Neural cell (in vitro differentiated cells): ENCODE data around the gene HERC2. TPM values are rescaled to one million over a fixed set of nuclear protein-coding genes. Genes with fewer than 3 reads are reported as not detected.
"Not testable (repeated sequence)": the region's sequence is repeated elsewhere in the genome, so short reads cannot be mapped to it uniquely, and the experiment has no call there.

ENCODE experiments used
- H2AFZ ChIP-seq: fragments of 200-600, 300-800 bp; sonication (generic), shearing (Covaris generic); 2 replicates; pipeline ENCODE4 v1.6.0; 2014; ENCODE audit warnings: low read depth, mild to moderate bottlenecking, antibody characterized with exemption, low read length, moderate library complexity
- H3F3A ChIP-seq: fragments of 200-600 bp; shearing (Covaris generic); 2 replicates; pipeline ENCODE4 v1.6.1; 2016; ENCODE audit warnings: mild to moderate bottlenecking, moderate library complexity, mixed read lengths, antibody characterized with exemption, low read length; ENCODE audit not compliant: insufficient read depth, poor library complexity, severe bottlenecking
- H3K27ac ChIP-seq: fragments of 200-600, 300-800 bp; sonication (generic), shearing (Covaris generic); 2 replicates; pipeline ENCODE4 v1.5.1; 2014; ENCODE audit warnings: mild to moderate bottlenecking, low read length, moderate library complexity
- H3K27me3 ChIP-seq: fragments of 300-800, 200-600 bp; sonication (generic), shearing (Covaris generic); 2 replicates; pipeline ENCODE4 v1.6.0; 2014; ENCODE audit warnings: mild to moderate bottlenecking, low read depth, low read length, moderate library complexity; ENCODE audit not compliant: insufficient read depth
- H3K36me3 ChIP-seq: fragments of 300-800, 200-600 bp; sonication (generic), shearing (Covaris generic); 2 replicates; pipeline ENCODE4 v1.5.1; 2014; ENCODE audit warnings: mild to moderate bottlenecking, antibody characterized with exemption, low read length, moderate library complexity; ENCODE audit not compliant: insufficient read depth
- H3K4me2 ChIP-seq: fragments of 300-800, 200-600 bp; sonication (generic), shearing (Covaris generic); 2 replicates; pipeline ENCODE4 v1.6.0; 2014; ENCODE audit warnings: mild to moderate bottlenecking, low read length
- H3K4me3 ChIP-seq: fragments of 300-800, 200-600 bp; sonication (generic), shearing (Covaris generic); 2 replicates; pipeline ENCODE4 v1.5.1; 2014; ENCODE audit warnings: mild to moderate bottlenecking, low read length, moderate library complexity
- H3K79me2 ChIP-seq: fragments of 200-600 bp; shearing (Covaris generic); replicated peaks from 2 replicates; pipeline ENCODE4 v1.6.0; 2014; ENCODE audit warnings: mild to moderate bottlenecking, low read length, moderate library complexity; ENCODE audit not compliant: insufficient read depth
- H3K9ac ChIP-seq: fragments of 300-800, 200-600 bp; sonication (generic), shearing (Covaris generic); 2 replicates; pipeline ENCODE4 v1.6.1; 2016; ENCODE audit warnings: mild to moderate bottlenecking, low read length, mixed read lengths
- H3K9me2 ChIP-seq: fragments of 200-600 bp; shearing (Covaris generic); 2 replicates; pipeline ENCODE4 v1.6.1; 2016; ENCODE audit warnings: mild to moderate bottlenecking, low read length, mixed read lengths; ENCODE audit not compliant: insufficient read depth
- H3K9me3 ChIP-seq: fragments of 200-600, 300-800 bp; sonication (generic), shearing (Covaris generic); 2 replicates; pipeline ENCODE4 v1.6.1; 2016; ENCODE audit warnings: mild to moderate bottlenecking, mixed run types, low read length, moderate library complexity, mixed read lengths
- H4K20me1 ChIP-seq: fragments of 200-600 bp; shearing (Covaris generic); 2 replicates; pipeline ENCODE4 v1.6.1; 2016; ENCODE audit warnings: mild to moderate bottlenecking, mixed run types; ENCODE audit not compliant: insufficient read depth
- EZH2 ChIP-seq: fragments of 200-600, 300-800 bp; shearing (Covaris generic), sonication (generic); IDR thresholded peaks from 2 replicates; pipeline ENCODE4 v1.6.1; 2014; ENCODE audit warnings: antibody characterized with exemption, low read length, borderline replicate concordance, mild to moderate bottlenecking; ENCODE audit not compliant: insufficient read depth, poor library complexity, severe bottlenecking
- MXI1 ChIP-seq: fragments of 450-650 bp; conservative IDR thresholded peaks from 2 replicates; pipeline ENCODE4 v1.6.1; 2014; ENCODE audit warnings: antibody characterized with exemption, mild to moderate bottlenecking; ENCODE audit not compliant: poor library complexity, severe bottlenecking
- POLR2AphosphoS5 ChIP-seq: IDR thresholded peaks from 2 replicates; pipeline ENCODE4 v1.6.1; 2012
- RAD21 ChIP-seq: fragments of 450-650 bp; conservative IDR thresholded peaks from 2 replicates; pipeline ENCODE4 v1.6.1; 2014; ENCODE audit warnings: antibody characterized with exemption, mild to moderate bottlenecking, moderate library complexity
- SMC3 ChIP-seq: fragments of 450-650 bp; conservative IDR thresholded peaks from 2 replicates; pipeline ENCODE4 v1.6.1; 2014; ENCODE audit warnings: antibody characterized with exemption, mild to moderate bottlenecking, moderate library complexity; ENCODE audit not compliant: poor library complexity
- TAF1 ChIP-seq: IDR thresholded peaks from 2 replicates; pipeline ENCODE4 v1.6.1; 2012; ENCODE audit warnings: low read depth
- polyA plus RNA-seq: library from polyadenylated mRNA; depleted of rRNA; stranded (reverse); fragments of >200 nt; gene quantifications from 2 replicates; pipeline ENCODE4 v1.2.3, GENCODE V29; 2014
- TF ChIP-seq, protein P1 (sequence below): IDR thresholded peaks from 2 replicates; pipeline ENCODE4 v1.6.1; 2012; ENCODE audit warnings: borderline replicate concordance
- TF ChIP-seq, protein P2 (sequence below): fragments of 450-650 bp; IDR thresholded peaks from 2 replicates; pipeline ENCODE4 v1.5.1; 2014; ENCODE audit warnings: antibody characterized with exemption, mild to moderate bottlenecking, moderate library complexity; ENCODE audit not compliant: poor library complexity, severe bottlenecking

HERC2 gene
- polyA plus RNA-seq, 1 donor from 2014 or later, result 47.3 TPM

DNA sequence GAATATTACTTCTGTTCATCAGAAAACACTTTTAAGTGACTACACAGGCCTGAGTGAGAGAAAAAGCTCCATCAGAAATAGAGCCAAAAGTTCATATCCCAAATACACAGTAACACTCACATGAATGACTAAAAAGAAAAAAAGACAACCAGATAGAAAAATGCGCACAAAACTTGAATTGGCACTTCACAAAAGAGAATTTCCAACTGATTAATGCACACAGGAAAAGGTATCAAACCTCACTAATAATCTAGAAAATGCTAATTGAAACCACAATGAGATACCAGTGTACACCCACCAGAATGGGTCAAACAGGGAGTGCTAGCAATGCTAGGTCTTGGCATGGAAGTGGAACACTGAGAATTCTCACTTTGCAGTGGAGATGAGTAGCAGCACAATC lies 78.6 kb downstream of the HERC2 start:
- H2AFZ ChIP-seq, result no peak overlapping the region
- peaks cover 33% of the 10 kb centered on the region for H3K36me3 ChIP-seq
- no peaks in the 10 kb centered on the region for H4K20me1 ChIP-seq
- H3K4me3 ChIP-seq, result no peak overlapping the region
- H3K9me3 ChIP-seq, result peaks cover 4% of the 10 kb centered on the region
- no peaks in the 10 kb centered on the region for H3K9me2 ChIP-seq
- H3F3A ChIP-seq, result no peaks in the 10 kb centered on the region
- no peak overlapping the region for H3K27ac ChIP-seq
- TF ChIP-seq RAD21, result no peak
- TF ChIP-seq SMC3, result no peak
- TF ChIP-seq, protein P1, sequence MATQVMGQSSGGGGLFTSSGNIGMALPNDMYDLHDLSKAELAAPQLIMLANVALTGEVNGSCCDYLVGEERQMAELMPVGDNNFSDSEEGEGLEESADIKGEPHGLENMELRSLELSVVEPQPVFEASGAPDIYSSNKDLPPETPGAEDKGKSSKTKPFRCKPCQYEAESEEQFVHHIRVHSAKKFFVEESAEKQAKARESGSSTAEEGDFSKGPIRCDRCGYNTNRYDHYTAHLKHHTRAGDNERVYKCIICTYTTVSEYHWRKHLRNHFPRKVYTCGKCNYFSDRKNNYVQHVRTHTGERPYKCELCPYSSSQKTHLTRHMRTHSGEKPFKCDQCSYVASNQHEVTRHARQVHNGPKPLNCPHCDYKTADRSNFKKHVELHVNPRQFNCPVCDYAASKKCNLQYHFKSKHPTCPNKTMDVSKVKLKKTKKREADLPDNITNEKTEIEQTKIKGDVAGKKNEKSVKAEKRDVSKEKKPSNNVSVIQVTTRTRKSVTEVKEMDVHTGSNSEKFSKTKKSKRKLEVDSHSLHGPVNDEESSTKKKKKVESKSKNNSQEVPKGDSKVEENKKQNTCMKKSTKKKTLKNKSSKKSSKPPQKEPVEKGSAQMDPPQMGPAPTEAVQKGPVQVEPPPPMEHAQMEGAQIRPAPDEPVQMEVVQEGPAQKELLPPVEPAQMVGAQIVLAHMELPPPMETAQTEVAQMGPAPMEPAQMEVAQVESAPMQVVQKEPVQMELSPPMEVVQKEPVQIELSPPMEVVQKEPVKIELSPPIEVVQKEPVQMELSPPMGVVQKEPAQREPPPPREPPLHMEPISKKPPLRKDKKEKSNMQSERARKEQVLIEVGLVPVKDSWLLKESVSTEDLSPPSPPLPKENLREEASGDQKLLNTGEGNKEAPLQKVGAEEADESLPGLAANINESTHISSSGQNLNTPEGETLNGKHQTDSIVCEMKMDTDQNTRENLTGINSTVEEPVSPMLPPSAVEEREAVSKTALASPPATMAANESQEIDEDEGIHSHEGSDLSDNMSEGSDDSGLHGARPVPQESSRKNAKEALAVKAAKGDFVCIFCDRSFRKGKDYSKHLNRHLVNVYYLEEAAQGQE, result no peak
- TF ChIP-seq, protein P2, sequence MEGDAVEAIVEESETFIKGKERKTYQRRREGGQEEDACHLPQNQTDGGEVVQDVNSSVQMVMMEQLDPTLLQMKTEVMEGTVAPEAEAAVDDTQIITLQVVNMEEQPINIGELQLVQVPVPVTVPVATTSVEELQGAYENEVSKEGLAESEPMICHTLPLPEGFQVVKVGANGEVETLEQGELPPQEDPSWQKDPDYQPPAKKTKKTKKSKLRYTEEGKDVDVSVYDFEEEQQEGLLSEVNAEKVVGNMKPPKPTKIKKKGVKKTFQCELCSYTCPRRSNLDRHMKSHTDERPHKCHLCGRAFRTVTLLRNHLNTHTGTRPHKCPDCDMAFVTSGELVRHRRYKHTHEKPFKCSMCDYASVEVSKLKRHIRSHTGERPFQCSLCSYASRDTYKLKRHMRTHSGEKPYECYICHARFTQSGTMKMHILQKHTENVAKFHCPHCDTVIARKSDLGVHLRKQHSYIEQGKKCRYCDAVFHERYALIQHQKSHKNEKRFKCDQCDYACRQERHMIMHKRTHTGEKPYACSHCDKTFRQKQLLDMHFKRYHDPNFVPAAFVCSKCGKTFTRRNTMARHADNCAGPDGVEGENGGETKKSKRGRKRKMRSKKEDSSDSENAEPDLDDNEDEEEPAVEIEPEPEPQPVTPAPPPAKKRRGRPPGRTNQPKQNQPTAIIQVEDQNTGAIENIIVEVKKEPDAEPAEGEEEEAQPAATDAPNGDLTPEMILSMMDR, result no peak
- TF ChIP-seq EZH2, result no peak
- TF ChIP-seq POLR2AphosphoS5, result no peak
- no peak for TF ChIP-seq MXI1
- TF ChIP-seq TAF1, result no peak
- no peaks in the 10 kb centered on the region for H3K27me3 ChIP-seq
- no peak overlapping the region for H3K9ac ChIP-seq
- no peak overlapping the region for H3K4me2 ChIP-seq
- H3K79me2 ChIP-seq, result no peaks in the 10 kb centered on the region

DNA sequence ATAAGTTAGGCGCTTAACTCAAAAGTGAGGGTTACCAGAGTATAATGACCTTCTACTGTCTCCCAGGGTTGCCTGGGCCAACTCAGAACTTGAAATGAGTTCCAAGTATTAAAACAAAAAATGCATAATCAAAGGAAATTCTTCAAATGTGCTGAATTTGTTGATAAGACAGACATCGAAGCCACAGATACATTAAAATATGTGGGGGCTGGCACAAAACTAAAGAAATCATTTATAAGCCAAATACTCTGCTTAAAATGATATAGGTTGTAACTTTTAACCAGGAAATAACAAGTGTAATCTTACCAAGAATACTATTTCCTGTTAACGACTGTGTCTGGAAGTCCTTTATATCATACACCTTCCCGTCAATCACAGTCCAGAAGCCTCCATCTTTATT lies 83.7 kb downstream of the HERC2 start:
- H3K4me2 ChIP-seq, H3K36me3 ChIP-seq, H3K79me2 ChIP-seq: not testable (repeated sequence)

DNA sequence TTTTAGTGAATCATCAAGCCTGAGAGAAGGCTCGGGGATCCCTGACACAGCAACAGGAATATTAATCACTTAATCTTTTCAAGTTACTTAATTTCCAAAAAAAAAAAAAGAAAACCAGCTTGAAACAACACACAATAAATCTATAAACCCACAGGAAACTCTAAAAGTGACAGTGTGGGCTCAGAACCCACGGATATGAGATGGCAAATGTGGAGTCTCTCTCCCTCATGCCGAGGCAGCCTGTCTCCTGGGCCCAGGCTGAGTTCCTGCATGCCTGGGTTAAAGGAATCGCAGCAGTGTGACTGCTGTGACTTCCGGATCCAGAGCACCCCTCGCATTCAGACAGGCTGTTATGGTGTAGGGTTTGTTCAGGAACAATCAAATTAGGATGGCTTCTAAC lies 90.2 kb downstream of the HERC2 start:
- not testable (repeated sequence) for H3K79me2 ChIP-seq, H3K27me3 ChIP-seq, H3K4me3 ChIP-seq, H3K36me3 ChIP-seq, H3K9me3 ChIP-seq, H3K9ac ChIP-seq, H3K27ac ChIP-seq, H3K9me2 ChIP-seq, H3K4me2 ChIP-seq, H4K20me1 ChIP-seq, H3F3A ChIP-seq, H2AFZ ChIP-seq

More for the DNA sequence above, 83.7 kb downstream of the HERC2 start:
- H4K20me1 ChIP-seq, H3K9me3 ChIP-seq, H3K9me2 ChIP-seq, H3K9ac ChIP-seq, H2AFZ ChIP-seq, H3F3A ChIP-seq, H3K27ac ChIP-seq, H3K4me3 ChIP-seq, H3K27me3 ChIP-seq: not testable (repeated sequence)

DNA sequence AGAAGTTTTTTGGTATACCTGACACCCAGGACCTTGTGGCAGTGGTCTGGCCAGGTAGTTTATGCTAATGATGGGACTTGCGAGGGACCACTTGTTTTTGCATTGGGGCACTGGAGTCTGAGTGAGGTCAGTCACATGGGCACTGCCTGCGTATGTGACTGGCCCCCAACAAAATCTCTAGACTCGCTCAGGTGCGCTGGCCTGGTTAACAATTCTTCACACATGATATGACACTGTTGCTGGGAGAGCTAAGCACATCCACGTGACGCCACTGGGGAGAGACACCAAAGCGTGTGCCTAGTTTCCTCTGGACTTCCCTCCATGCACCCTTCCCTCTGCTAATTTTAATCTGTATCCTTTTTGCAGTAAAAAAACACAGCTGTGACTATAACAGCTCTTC lies 90.6 kb downstream of the HERC2 start:
- not testable (repeated sequence) for H2AFZ ChIP-seq, H3F3A ChIP-seq, H3K79me2 ChIP-seq, H4K20me1 ChIP-seq, H3K9me2 ChIP-seq, H3K4me3 ChIP-seq, H3K4me2 ChIP-seq, H3K9me3 ChIP-seq, H3K27ac ChIP-seq, H3K9ac ChIP-seq, H3K27me3 ChIP-seq, H3K36me3 ChIP-seq

DNA sequence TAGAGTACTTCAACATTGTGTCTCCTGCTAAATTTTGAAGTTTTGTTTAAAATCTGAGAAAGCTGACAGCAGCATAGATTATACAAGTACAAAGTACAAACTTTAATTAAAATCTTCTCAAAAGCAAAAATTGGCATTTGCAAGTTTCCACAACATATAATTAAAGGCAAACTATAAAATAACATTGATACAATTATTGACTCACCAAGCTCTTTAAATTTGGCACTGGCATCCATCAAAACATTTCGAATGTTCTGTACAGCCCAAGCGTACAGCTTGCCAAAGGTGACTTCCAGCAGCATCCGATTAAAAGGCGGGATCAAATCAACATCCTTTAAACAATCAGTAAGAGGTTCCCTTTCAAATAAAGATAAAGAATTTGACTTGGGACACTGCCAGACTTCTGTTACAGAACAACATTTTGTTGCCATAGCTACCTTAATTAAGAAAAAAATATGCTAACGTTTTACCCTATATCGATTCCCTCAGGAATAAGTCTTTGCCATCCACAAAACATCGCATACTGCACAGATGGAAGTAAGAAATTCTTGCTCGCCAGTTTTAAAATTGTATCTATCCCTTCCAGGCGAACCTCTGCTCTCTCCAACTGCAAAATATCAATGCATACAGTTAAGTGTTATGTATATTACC lies 92.9 kb downstream of the HERC2 start:
- H3K4me3 ChIP-seq, H2AFZ ChIP-seq, H3K9ac ChIP-seq, H3K9me2 ChIP-seq, H3K27me3 ChIP-seq, H3F3A ChIP-seq, H3K4me2 ChIP-seq, H3K36me3 ChIP-seq, H3K79me2 ChIP-seq, H3K9me3 ChIP-seq, H3K27ac ChIP-seq, H4K20me1 ChIP-seq: not testable (repeated sequence)
